AG04450 (cell line): ENCODE data around the gene IL24. TPM values are rescaled to one million over a fixed set of nuclear protein-coding genes. Genes with fewer than 3 reads are reported as not detected.
A peak's percentile ranks its signal among the peaks of the same experiment; 100 is the strongest.

Experiments
- CTCF ChIA-PET: fragments of 300-600, 350-600 bp; formaldehyde crosslinking; extraction: SDS; loops from one replicate; lab custom pipeline; 2022; ENCODE audit warnings: antibody characterized with exemption, inconsistent platforms; lab: Charles Lee
- POLR2A ChIA-PET: fragments of 350-600 bp; formaldehyde crosslinking; extraction: SDS; loops from one replicate; lab custom pipeline; 2021; ENCODE audit warnings: antibody characterized with exemption, inconsistent platforms; lab: Yijun Ruan, JAX
- DNase-seq: peaks from one replicate; pipeline ENCODE4 v3.0.0-alpha.2; 2011; ENCODE audit warnings: low read depth, low spot score
- H3K27ac ChIP-seq: one replicate; pipeline ENCODE4 v1.5.1; 2012; ENCODE audit warnings: low read depth, low read length, control low read depth
- H3K27me3 ChIP-seq: one replicate; pipeline ENCODE4 v1.6.0; 2012; ENCODE audit warnings: low read length; ENCODE audit not compliant: control insufficient read depth, insufficient read depth
- H3K4me3 ChIP-seq: 2 replicates; pipeline ENCODE4 v1.5.1; 2011; ENCODE audit warnings: mild to moderate bottlenecking, low read depth, low read length, control low read depth
- H3K9me3 ChIP-seq: 2 replicates; pipeline ENCODE4 v1.5.1; 2012; ENCODE audit warnings: low read length; ENCODE audit not compliant: control insufficient read depth, insufficient read depth
- CTCF ChIP-seq: IDR thresholded peaks from 2 replicates; pipeline ENCODE4 v1.5.1; 2011; ENCODE audit warnings: low read depth, low read length, control low read depth, inconsistent platforms
- polyA plus RNA-seq: library from polyadenylated mRNA; depleted of rRNA; stranded (reverse); fragments of >200 nt; gene quantifications from 2 replicates; pipeline ENCODE4 v1.2.3, GENCODE V29; 2011

Gene IL24
- polyA plus RNA-seq, 1 experiment = 0.73 TPM

GRCh38 chr1:206893380-206893779 lies 3.9 kb upstream of the IL24 start:
- TF ChIP-seq CTCF = no peak
- POLR2A ChIA-PET = interaction anchor here (0.7 kb wide), 1 partner anchor 262 kb away, joined by 3 read pairs; no protein-coding TSS in a partner anchor
- H3K4me3 ChIP-seq = no peak overlapping the region
- H3K27me3 ChIP-seq = no peaks in the 10 kb centered on the region
- H3K9me3 ChIP-seq = no peaks in the 10 kb centered on the region
- H3K27ac ChIP-seq = no peak overlapping the region
- no peak for DNase-seq
- CTCF ChIA-PET = interaction anchor here (0.8 to 4.0 kb wide), 4 partner anchors 16 to 83 kb away, joined by 3 to 26 read pairs (median 8); partner anchors contain the start of gene IL20

GRCh38 chr1:206895325-206895724 lies 1.9 kb upstream of the IL24 start:
- DNase-seq = no peak
- Histone ChIP-seq H3K27me3 (no peaks in the 10 kb centered on the region), H3K27ac (no peak overlapping the region), H3K9me3 (no peaks in the 10 kb centered on the region), H3K4me3 (no peak overlapping the region)
- POLR2A ChIA-PET = interaction anchor here (0.8 kb wide), 1 partner anchor 12 kb away, joined by 5 read pairs; no protein-coding TSS in a partner anchor
- CTCF ChIA-PET = interaction anchor here (0.5 to 4.0 kb wide), 5 partner anchors 17 to 160 kb away, joined by 4 to 26 read pairs (median 8); partner anchors contain the start of gene IL20
- no peak for TF ChIP-seq CTCF

- DNase-seq = no peak
- Histone ChIP-seq H3K27ac (peak overlapping the region; percentile 23), H3K4me3 (no peak overlapping the region), H3K9me3 (no peaks in the 10 kb centered on the region), H3K27me3 (no peaks in the 10 kb centered on the region)
- POLR2A ChIA-PET = interaction anchor here (0.8 kb wide), 1 partner anchor 12 kb away, joined by 5 read pairs; no protein-coding TSS in a partner anchor
- TF ChIP-seq CTCF = no peak
- CTCF ChIA-PET = interaction anchor here (0.8 to 3.1 kb wide), 4 partner anchors 17 to 161 kb away, joined by 3 to 12 read pairs (median 5); partner anchors contain the start of gene IL20
These were observed 1.4 kb upstream of the IL24 start for GRCh38 chr1:206895837-206896242.

- DNase-seq = no peak
- peak overlapping the region; percentile 53 for H3K27ac ChIP-seq
- no peaks in the 10 kb centered on the region for H3K27me3 ChIP-seq
- CTCF ChIA-PET = interaction anchor here (0.6 to 3.1 kb wide), 5 partner anchors 13 to 169 kb away, joined by 3 to 12 read pairs (median 3); partner anchors contain the start of gene IL20
- no peak overlapping the region for H3K4me3 ChIP-seq
- H3K9me3 ChIP-seq = no peaks in the 10 kb centered on the region
- POLR2A ChIA-PET = interaction anchor here (0.8 kb wide), 1 partner anchor 12 kb away, joined by 5 read pairs; no protein-coding TSS in a partner anchor
- no peak for TF ChIP-seq CTCF
These were observed 982 bp upstream of the IL24 start for GRCh38 chr1:206896261-206896660.
